Activated gamma-delta T cell (primary cell): ENCODE results near the gene MTCH1.

ENCODE experiments used
- DNase-seq: peaks from one replicate; lab custom pipeline; 2025; lab: John Stamatoyannopoulos, UW

Gene MTCH1

GRCh38 chr6:37017606-37018197 is 31.7 kb upstream of the MTCH1 start:
- DNase-seq, result no peak

- DNase-seq, result no peak
These were observed 31.0 kb upstream of the MTCH1 start for GRCh38 chr6:37016995-37017394.

- no peak for DNase-seq
These were observed 29.5 kb upstream of the MTCH1 start for GRCh38 chr6:37015532-37015931.

GRCh38 chr6:37014667-37015066 is 28.7 kb upstream of the MTCH1 start:
- DNase-seq, result no peak

GRCh38 chr6:37013516-37014491 is 27.8 kb upstream of the MTCH1 start:
- DNase-seq, result no peak

- no peak for DNase-seq
These were observed 25.8 kb upstream of the MTCH1 start for GRCh38 chr6:37011656-37012378.

GRCh38 chr6:37010402-37010892 is 24.5 kb upstream of the MTCH1 start:
- DNase-seq, result no peak

- DNase-seq, result no peak
These were observed 22.8 kb upstream of the MTCH1 start for GRCh38 chr6:37008484-37009465.

GRCh38 chr6:37007340-37008043 is 21.5 kb upstream of the MTCH1 start:
- no peak for DNase-seq

GRCh38 chr6:37006793-37007339 is 20.9 kb upstream of the MTCH1 start:
- DNase-seq, result no peak

GRCh38 chr6:37005827-37006567 is 20.0 kb upstream of the MTCH1 start:
- no peak for DNase-seq

GRCh38 chr6:37005061-37005810 is 19.2 kb upstream of the MTCH1 start, which contains the start of gene FGD2:
Gene FGD2, plus strand, starts transcription at chr6:37005655. Its CDS starts 163 bp downstream, at chr6:37005818.
- no peak for DNase-seq

GRCh38 chr6:37004044-37004980 is 18.3 kb upstream of the MTCH1 start:
- no peak for DNase-seq

GRCh38 chr6:36999751-37000125 is 13.7 kb upstream of the MTCH1 start:
- DNase-seq, result no peak

GRCh38 chr6:36999061-36999750 is 13.2 kb upstream of the MTCH1 start:
- no peak for DNase-seq

GRCh38 chr6:36998723-36999038 is 12.7 kb upstream of the MTCH1 start:
- DNase-seq, result no peak
